ENCODE measurements around the gene PHYKPL.

DNA sequence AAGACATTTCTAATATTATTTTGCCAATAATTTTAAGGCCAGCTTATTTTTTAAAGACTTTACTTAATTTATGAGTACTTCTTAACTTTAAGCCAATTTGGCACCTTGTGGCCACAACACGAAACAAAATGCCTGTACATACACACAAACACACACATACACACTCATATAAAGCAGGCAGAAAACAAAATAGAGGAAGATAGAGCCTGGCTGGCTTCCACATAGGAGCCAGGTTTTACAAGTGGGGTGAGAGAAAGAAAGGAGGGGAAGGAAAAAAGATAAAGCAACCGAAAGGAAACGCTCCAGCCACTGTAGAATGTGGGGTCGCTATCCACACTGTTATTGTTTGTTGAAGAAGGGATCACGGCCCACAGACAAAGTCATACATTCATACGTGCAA lies 55.8 kb downstream of the PHYKPL start:
- TF ChIP-seq ZNF564 (CRISPR knock-in tag; IDR thresholded peaks at IDR 0.05) = no peak
- no peak for TF ChIP-seq TBP (CRISPR knock-in tag; IDR thresholded peaks at IDR 0.05)
- TF ChIP-seq, protein P1, sequence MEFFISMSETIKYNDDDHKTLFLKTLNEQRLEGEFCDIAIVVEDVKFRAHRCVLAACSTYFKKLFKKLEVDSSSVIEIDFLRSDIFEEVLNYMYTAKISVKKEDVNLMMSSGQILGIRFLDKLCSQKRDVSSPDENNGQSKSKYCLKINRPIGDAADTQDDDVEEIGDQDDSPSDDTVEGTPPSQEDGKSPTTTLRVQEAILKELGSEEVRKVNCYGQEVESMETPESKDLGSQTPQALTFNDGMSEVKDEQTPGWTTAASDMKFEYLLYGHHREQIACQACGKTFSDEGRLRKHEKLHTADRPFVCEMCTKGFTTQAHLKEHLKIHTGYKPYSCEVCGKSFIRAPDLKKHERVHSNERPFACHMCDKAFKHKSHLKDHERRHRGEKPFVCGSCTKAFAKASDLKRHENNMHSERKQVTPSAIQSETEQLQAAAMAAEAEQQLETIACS (CRISPR knock-in tag; IDR thresholded peaks at IDR 0.05) = no peak
- TF ChIP-seq EZH2 (conservative IDR thresholded peaks at IDR 0.05; ENCODE audit: low read depth, low read length) = no peak
- no peak for TF ChIP-seq CHD4 (IDR thresholded peaks at IDR 0.05; ENCODE audit: borderline replicate concordance, low read length)
- no peak for TF ChIP-seq ZNF724P (CRISPR knock-in tag; IDR thresholded peaks at IDR 0.05; ENCODE audit: borderline replicate concordance)
- no peak for TF ChIP-seq BCL6 (CRISPR knock-in tag; IDR thresholded peaks at IDR 0.05)
